ENCODE results near the gene DOCK2.

DOCK2 gene

DNA sequence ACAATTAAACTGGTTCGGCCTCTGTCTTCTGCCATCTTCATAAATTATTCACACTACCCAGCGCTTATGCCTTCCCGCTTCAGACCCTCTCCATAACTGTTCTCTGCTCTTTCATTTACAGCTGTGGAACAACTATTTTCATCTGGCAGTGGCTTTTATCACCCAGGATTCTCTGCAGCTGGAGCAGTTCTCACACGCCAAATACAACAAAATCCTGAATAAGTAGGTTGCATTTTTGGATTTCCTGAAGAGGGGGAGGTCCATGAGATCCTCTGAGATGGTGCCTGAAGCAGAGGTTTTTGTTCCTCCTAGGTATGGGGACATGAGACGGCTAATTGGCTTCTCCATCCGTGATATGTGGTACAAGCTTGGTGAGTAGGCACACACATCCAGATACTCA is 371.3 kb downstream of the DOCK2 start:
- DNase-seq = no peak

DNA sequence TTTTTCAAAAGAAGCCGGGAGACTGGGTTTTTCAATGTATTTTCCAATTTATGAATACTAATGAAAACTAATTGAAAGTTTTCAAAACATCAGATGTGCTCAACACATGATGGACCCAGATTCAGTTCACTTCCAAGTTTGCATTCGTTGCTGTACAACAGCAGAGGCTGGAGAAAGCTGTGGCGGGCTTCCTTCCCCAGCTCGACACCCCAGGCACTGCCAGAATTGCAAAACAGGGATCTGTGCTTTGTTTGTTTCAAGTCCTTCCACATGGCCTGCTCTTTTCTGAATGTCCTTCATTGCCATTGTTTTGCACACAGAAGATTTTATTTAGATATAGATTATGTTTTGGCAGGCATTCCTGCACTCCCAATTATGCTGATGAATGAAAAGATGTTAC is 373.5 kb downstream of the DOCK2 start:
- DNase-seq = no peak

DNA sequence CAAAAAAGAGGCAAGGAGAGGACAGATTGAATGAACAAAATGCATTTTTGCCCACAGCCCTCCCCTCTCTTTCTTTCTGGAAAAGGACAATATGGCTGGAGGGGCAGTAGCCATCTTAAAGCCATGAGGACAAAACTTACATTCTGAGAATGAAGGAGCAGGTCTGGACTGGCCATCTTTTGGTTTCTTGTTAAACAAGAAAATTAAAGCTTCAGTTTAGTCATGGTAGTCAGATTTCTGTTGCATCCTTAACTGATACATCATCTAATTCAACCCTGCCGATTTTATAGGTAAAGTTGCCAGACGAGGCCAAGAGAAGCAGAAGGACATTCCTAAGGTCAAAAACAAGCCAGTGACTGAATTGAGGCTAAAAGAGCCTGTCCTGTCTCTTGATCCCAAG is 374.7 kb downstream of the DOCK2 start:
- DNase-seq = no peak

DNA sequence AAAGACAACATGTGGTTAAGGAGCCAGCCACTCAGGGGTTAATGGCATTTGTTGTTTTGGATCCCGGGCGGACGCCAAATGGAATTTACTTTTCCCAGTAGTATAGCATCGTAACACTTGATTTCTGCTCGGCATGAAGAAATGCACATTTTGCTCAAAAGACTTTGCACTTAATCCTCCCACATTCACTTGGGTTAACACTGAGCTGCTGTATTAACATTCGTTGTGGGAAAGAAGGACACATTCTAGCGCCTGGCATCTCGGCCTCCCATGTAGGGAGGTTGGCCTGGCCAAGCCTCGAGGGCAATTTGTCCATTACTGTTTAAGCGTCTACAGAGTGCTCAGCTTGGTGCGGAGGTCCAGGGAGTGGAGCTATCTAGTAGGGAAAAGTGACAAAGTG is 375.5 kb downstream of the DOCK2 start:
- DNase-seq = no peak

DNA sequence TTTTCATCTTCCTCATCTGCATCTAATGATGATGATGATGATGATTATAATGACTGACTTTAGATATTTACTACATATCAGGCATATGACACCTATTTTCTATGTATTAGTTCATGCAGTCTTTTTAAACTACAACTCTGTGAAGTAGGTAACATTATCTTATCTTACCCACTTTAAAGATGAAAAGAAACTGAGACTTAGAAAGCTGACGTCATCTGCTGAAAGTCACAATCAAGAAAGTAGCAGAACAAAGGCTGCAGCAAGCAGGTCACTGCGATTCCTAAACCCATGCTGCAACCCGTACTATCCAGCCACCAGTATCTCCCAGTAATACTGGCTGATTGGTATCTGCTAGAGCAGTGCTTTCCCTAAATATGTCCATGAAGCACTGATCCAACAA is 383.3 kb downstream of the DOCK2 start:
- no peak for DNase-seq

DNA sequence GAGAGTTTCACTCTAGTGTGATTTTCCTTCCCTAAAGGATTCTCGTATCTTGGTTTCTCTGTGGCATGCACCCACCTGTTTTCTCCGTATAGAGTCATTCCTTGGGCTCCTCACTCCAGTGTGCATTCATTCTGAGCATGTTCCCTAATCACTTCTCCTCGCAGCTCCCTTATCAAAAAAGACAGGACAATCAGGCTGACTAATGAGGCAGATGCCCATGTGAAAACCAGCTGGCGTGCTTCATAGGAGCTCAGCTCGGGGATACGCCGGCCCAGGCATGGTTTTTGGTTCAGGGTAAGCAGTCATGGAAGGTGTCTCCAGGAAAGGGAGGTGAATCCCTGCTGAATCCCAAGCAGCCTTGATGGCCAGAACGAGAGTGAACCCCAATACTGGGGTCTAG is 384.4 kb downstream of the DOCK2 start:
- DNase-seq = no peak

DNA sequence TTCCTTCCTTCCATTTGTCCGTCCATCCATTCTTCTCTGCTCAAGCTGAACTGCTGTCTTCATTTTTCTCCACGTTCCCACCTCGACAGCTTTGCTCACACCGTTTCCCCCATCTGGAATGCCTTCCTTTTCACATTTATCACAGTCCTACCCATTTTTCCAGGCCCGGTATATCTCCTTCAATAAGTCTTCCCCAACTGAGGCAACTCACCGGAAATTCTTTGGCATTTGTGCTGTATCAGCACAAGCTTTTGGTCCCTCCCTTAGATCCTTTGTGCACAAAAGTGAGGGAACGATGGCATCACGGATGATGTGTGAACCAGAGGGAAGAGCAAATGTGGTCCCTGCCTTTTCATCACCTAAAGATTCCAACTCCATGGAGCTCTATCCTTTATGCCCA is 388.8 kb downstream of the DOCK2 start:
- DNase-seq = no peak

DNA sequence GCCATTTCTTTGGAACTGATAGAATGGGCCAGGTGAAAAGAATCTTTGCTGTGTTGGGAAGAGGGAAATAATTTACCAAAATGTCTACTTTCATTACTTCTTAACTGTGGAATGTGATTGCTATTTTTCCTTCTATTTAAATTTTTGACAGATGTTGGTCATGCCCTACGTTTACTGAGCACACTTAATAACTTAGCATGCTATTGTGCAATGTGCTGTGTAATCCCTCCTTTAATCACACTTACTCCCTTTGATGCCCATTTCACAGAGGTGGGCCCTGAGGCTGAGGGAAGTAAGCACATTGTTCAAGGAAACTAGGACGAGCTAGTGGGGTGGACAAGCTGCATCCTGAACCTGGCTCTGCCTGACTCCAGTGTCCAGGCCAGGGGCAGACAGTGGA is 391.0 kb downstream of the DOCK2 start:
- no peak for DNase-seq

DNA sequence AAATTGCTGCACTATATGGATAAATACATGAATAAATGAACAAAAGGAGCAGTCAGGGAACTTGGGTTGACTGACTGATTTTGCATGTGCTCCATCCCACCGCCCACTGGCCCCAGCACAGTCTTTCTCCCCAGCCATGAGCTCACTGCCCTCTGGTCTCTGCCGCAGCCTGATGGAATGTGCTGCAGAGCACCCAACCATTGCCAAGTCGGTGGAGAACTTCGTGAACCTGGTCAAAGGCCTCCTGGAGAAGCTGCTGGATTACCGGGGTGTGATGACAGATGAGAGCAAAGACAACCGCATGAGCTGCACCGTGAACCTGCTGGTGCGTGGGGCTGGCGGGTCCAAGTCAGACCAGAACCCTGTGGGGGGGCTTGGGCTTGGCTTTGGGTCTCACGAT is 397.2 kb downstream of the DOCK2 start:
- DNase-seq = no peak

DNA sequence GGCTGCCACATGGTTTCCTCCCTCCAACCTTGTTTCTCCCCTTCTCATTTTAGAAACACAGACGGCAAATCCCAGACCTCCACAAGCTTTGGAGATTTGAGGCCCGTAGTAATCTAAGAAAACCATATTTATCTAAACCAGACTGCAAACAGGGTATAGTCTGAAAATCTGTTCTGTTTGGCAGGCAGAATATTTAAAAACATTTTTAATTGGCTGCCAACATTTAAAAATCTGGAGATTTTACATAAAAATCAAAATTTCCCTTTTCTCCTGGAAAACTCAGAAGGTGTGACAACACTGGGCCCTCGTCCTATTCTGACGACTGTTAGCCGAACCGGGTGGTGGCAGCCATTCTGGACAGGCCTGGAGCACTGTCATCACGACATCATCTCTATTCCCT is 401.2 kb downstream of the DOCK2 start:
- no peak for DNase-seq

DNA sequence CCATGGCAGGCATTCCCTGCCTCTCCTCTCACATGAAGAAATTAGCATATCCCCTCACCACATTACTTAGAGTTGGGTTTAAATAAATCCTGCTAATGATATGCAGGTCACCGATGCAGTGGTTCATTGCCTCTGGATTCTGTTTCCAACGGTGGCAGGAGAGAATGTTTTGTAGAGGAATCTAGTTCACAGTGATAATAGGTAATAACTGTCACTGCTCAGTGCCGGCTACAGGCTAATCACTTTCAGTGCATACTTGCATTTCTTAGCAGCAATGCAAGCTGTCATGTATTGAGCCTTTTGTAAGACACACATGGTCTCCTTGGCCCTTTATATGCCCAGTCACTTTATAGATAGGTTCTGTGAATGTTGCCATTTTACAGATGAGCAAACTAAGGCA is 402.8 kb downstream of the DOCK2 start:
- no peak for DNase-seq

DNA sequence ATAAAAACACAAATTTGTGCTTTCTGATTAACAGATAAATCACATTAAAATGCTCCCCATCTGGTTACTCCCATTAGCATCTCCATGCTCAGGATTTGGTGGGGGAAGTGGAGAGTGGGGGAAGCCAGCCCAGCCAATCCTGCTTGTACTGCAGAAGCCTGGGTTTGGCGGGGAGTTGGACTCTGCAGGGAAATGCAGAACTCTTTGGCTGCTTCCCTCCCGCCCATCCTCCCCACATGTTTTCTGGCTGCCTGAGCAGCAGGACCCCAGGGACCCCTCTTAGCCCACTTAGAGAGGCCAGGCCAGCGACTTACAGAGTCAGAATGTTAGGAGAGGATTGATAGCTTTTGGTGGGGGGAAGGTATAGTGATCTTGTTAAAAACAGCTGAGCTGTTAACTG is 409.2 kb downstream of the DOCK2 start:
- DNase-seq = no peak

DNA sequence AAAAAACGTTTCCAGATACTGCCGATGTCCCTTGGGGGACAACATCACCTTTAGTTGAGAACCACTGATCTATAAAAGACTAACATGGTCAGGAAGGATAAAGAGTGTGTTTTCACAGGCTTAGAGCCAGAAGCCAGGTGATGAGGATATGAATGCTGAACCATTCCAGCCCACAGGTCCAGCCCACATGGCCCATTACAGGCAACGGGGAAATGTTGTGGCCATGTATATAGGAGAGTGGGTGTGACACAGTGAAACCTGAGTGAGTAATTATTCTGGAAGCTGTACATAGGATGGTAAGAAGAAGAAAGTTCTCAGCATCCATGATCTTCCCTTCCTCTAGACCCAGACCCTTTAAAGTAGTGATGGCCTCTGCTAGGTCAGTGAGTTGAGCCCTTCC is 412.6 kb downstream of the DOCK2 start:
- no peak for DNase-seq

DNA sequence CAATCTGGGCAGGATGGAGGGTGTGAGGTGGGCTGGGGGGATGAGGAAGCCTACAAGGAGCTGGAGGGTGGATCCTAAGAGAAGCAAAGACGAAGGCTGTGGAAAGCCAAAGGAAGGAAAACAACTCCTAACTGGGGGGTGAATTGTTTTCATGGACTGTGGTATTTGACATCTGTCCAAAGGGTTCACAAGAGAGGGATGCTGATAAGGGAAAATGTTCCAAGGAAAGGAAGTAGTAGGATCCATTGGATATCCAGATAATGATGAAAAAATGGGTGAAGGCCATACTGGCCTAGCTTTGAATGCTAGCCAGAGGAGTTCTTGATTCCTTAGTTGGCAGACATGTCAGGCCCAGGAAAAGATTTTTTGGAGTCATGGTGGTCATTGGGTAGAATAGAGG is 416.8 kb downstream of the DOCK2 start:
- no peak for DNase-seq

DNA sequence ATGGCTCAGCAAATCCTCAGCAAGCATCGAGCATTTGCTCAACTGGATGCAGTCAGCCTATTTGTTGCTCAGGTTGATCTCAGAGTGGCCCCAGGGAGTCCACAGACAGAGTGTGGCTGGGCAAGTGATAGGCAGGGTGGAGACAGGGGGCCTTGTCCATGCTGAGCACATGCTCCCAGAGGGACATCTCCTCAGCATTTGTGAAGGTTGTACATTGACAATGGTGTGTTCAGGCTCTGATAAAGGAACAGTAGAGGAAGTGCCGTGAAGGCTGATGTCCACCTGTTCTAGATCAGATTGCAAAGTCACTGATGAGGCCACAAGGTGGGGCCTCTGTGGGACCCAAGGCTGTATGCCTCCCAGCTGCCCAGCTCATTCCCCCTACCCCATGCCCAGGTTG is 418.5 kb downstream of the DOCK2 start:
- DNase-seq = no peak

DNA sequence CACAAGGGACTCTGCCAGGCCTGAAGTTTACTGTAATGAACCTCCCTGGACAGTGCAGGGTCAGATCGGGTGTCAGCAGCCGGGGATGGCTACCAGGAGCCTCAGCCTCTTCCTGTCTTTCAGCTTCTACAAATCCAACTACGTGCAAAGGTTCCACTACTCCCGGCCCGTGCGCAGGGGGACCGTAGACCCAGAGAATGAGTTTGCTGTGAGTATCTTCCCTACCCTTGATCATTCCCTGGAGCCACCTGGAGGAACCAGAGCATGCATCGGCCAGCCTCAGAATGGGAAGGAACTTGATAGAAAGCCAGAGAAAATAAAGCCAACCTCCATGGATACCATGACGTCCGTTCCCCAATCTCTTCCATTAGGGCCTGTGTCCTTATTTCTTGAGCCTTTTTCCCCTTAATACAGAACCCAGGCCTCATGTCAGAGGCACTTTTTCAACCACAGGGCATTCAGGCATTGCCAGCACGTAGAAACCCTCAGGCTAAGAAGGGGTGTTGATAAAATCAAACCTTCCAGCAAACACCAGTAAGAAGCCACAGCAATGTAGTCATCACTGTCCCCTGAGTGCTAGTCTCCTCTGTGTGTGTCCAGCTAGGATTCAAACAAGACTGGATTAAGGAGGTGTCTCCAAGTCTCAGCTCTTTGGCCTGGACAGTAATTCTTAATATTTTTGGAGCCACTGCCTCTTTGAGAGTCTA is 419.6 kb downstream of the DOCK2 start:
- no peak for DNase-seq

DNA sequence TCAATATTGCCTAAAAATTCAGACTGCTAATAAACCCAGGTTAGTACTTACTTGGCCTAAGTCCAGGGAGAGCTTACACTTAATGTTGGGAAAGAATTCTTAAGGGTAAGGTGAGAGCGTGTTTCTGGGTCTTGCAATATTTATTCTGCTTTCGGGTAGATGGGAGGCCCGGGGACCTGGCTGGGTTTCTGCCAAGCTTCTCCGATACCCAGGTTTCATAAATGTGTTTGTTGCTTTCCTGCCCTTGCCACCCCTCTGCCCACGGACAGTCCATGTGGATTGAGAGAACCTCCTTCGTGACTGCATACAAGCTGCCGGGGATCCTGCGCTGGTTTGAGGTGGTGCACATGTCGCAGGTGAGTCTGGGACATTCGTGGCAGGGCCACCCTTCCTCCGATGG is 420.2 kb downstream of the DOCK2 start:
- DNase-seq = no peak

DNA sequence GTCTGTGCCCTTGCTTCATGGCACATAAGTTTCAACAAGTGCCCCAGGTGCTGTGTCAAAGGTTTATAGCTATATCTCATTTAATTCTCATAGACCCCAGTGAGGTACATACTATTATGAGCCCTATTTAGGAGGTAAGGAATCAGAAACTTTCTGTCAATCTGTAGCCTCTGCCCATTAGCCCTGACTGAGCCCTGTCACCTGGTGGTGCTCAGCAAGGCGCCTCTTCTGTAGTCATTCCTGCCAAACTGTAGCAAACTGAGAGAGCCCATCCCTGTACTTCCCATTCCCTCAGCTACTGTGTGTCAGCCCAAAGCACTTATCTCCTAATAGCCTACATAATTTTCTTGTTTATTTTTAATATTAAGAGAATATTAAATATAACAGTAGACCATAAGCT is 422.1 kb downstream of the DOCK2 start:
- no peak for DNase-seq

DNA sequence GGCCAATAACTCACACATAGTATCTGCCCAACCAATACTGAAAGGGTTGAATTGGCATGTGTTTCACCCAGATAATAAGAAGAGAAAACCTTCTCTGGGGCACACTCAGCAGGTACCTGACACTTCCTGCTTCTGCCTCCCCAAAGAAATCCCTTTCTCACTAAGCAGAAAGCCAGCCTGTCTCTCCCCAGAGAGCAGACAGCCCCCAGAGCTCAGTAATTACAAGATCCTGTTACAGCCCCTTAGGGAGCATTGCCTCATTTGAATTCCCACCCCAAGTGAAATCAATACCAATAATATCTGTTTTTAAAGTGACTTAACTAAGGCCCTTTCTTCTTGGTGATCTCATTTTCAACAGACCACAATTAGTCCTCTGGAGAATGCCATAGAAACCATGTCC is 430.1 kb downstream of the DOCK2 start:
- DNase-seq = no peak

DNA sequence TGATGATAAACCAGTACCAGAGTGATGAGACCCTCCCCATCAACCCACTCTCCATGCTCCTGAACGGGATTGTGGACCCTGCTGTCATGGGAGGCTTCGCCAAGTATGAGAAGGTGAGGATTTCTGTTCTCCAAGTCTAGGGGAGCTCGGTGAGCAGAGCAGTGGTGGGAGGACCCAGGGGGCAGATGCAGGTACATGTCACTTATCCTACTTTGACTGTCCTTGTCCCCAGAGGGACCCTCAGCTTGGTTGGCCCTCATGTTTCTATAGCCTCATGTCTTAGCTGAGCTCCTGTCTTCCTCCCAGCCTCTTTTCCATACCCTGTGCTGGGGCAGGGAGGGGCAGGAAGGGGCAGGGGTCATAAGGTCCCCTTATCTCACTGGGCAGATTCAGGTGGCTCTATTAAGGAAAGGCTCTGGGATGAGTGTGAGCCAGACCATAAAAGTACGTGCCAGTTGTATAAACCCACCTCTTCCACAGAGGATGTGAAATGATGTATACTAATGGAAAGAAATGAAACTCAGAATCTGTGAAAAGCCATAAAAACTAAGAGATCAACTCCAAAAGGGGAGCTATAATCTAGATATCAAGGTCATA is 430.6 kb downstream of the DOCK2 start:
- no peak for DNase-seq

DNA sequence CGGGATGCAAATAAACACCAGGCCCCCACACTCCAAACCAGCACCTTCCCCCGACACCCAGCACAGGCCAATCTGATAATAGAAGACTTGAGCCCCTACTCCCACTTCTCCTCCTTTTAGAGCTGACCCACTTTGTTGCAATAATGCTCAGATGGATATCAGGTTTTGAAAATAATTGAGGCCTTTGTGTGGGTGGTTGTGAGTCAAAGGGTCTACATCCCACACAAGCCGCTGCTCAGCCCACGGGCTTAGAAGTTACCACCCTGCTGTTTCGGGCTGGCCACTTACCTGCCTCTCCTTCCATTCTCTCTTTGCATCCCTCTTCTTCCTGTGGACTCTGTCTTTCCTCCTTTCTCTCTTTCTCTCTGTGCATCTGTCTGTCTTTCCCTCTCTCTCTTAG is 432.4 kb downstream of the DOCK2 start:
- DNase-seq = no peak

DNA sequence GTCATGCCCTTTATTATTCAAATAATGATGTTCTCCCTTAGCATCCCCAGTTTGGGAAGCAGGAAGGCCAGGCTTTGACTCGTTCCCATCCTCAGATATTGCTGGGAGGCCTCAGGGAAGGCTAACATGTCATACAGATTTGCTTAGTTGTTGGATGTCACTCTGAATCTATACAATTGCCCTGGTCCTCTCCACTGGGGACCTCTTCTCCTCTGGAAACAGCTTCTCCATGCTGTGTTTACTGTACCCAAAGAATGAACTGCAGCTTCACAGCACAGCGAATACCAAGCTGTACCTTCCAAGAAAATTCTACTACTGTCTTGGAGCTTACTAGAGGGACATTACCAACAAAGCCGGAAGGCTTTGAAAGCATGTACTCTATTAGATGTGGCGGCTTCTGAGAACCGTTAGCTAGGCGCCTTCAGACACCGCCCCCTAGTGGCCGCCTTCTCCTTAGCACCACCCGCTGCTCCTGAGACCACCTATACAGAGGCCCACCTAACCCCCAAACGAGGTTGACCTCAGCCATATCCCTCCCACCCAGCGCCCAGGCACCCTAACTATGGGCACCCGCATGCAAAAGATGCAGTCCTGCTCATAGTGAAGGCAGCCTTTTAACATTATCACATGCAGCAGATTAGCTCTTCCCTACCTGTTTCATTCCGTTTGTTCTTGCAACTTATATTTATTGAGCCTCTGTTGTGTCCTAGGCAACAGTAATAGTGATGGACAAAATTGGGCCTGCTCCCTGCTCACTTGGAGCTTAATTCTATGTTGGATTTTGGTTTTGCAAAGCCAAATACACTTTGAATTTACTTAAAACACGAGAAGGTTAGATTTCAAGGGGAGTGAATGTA is 433.7 kb downstream of the DOCK2 start:
- no peak for DNase-seq

DNA sequence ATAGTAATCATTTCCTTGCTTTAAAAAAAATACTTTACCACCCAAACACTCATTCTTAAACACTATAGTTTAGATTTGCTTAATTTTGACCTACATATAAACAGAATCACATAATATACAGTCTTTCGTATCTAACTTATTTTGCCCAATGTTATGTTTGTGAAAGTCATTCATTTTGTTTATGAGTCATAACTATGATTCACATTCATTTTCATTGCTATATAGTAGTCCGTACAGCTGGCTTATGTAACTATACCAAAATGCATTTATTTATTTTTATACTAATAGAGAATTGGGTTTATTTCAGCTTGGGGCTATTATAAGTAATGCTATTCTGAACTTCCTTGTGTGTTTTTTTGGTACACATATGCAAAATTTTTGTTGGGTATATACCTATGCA is 434.7 kb downstream of the DOCK2 start:
- DNase-seq = no peak

DNA sequence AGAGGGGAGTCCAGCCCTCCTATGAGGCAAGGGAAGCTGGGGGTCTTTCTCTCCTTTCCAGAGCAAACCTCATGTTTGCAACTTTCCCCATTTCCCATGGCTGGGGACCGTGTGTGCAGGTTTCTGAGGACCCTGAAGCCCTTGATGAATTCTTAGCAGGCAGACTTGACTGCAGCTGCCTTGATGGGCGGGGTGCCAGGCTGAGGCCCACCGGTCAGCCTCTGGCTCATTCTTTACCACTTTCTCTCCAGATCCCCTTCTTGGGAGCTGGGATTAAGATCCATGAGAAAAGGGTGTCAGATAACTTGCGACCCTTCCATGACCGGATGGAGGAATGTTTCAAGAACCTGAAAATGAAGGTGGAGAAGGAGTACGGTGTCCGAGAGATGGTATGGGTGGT is 438.6 kb downstream of the DOCK2 start:
- DNase-seq = no peak
